SK-N-SH (cell line): ENCODE measurements around the gene OSBPL6. TPM values are rescaled to one million over a fixed set of nuclear protein-coding genes. Genes with fewer than 3 reads are reported as not detected.
"Not testable (repeated sequence)": the region's sequence is repeated elsewhere in the genome, so short reads cannot be mapped to it uniquely, and the experiment has no call there.

ENCODE experiments used
- CTCF ChIA-PET: fragments of 300-600, 350-600 bp; formaldehyde crosslinking; extraction: SDS; loops from one replicate; lab custom pipeline; 2021; lab: Yijun Ruan, JAX
- POLR2A ChIA-PET: fragments of 350-600 bp; sonication (Branson Sonifier 250); formaldehyde crosslinking; extraction: SDS; loops from one replicate; lab custom pipeline; 2020; ENCODE audit warnings: antibody characterized with exemption, inconsistent platforms; lab: Yijun Ruan, JAX
- DNase-seq: peaks from one replicate; pipeline ENCODE4 v3.0.0; 2012
- H2AFZ ChIP-seq: fragments of 200-600 bp; sonication (generic); 2 replicates; pipeline ENCODE4 v1.8.1; 2016; ENCODE audit warnings: antibody characterized with exemption, mild to moderate bottlenecking, low read depth
- H3F3A ChIP-seq: fragments of 200-600 bp; sonication (generic); replicated peaks from 2 replicates; pipeline ENCODE3; 2016; ENCODE audit warnings: antibody characterized with exemption, mild to moderate bottlenecking; ENCODE audit not compliant: insufficient read depth
- H3K27ac ChIP-seq, 2 experiments: fragments of 200-500 bp in 1 of 2; fragments of 200-600 bp in 1 of 2; sonication (Bioruptor generic) in 1 of 2; sonication (generic), shearing (Covaris generic) in 1 of 2; 2 replicates each; pipeline versions ENCODE4 v1.5.1 to v1.6.1; 2014 to 2016; ENCODE audit warnings: low read depth in 2 of 2, inconsistent platforms in 1 of 2, low read length in 1 of 2, mild to moderate bottlenecking in 1 of 2, mixed read lengths in 1 of 2
- H3K27me3 ChIP-seq: fragments of 200-600 bp; sonication (generic), shearing (Covaris generic); 2 replicates; pipeline ENCODE4 v1.6.1; 2016; ENCODE audit warnings: mixed run types; ENCODE audit not compliant: insufficient read depth
- H3K36me3 ChIP-seq, 2 experiments: fragments of 200-500 bp in 1 of 2; fragments of 200-600 bp in 1 of 2; sonication (Bioruptor generic) in 1 of 2; sonication (generic) in 1 of 2; replicated peaks in 1 of 2; 2 replicates each; pipeline versions ENCODE3 to v1.5.1; 2014 to 2016; ENCODE audit warnings: low read length in 1 of 2, mild to moderate bottlenecking in 1 of 2; ENCODE audit not compliant: insufficient read depth in 2 of 2, control insufficient read depth in 1 of 2
- H3K4me1 ChIP-seq, 2 experiments: fragments of 200-500 bp in 1 of 2; fragments of 200-600 bp in 1 of 2; sonication (Bioruptor generic) in 1 of 2; sonication (generic), shearing (Covaris generic) in 1 of 2; 2 replicates each; pipeline versions ENCODE4 v1.5.1 to v1.6.1; 2014 to 2016; ENCODE audit warnings: low read depth in 1 of 2, low read length in 1 of 2, mixed run types in 1 of 2; ENCODE audit not compliant: insufficient read depth in 2 of 2, control insufficient read depth in 1 of 2
- H3K4me2 ChIP-seq: fragments of 200-600 bp; sonication (generic), shearing (Covaris generic); 2 replicates; pipeline ENCODE4 v1.6.1; 2017; ENCODE audit warnings: mixed run types
- H3K4me3 ChIP-seq, 2 experiments: fragments of 200-500 bp in 1 of 2; fragments of 200-600 bp in 1 of 2; sonication (Bioruptor generic) in 1 of 2; sonication (generic), shearing (Covaris generic) in 1 of 2; 2 replicates each; pipeline versions ENCODE4 v1.5.1 to v1.8.1; 2014 to 2016; ENCODE audit warnings: low read depth in 2 of 2, inconsistent platforms in 1 of 2, low read length in 1 of 2, mild to moderate bottlenecking in 1 of 2, mixed read lengths in 1 of 2, moderate library complexity in 1 of 2
- H3K79me2 ChIP-seq: fragments of 200-600 bp; sonication (generic); 2 replicates; pipeline ENCODE4 v1.8.1; 2017; ENCODE audit warnings: mild to moderate bottlenecking; ENCODE audit not compliant: insufficient read depth
- H3K9ac ChIP-seq: fragments of 200-600 bp; sonication (generic); 2 replicates; pipeline ENCODE4 v1.6.1; 2017; ENCODE audit warnings: mixed run types
- H3K9me2 ChIP-seq: fragments of 200-600 bp; sonication (generic); 2 replicates; pipeline ENCODE4 v1.6.1; 2017; ENCODE audit warnings: mixed run types
- H3K9me3 ChIP-seq: fragments of 200-600 bp; sonication (generic); 2 replicates; pipeline ENCODE4 v1.6.1; 2017; ENCODE audit warnings: mixed run types, mild to moderate bottlenecking, moderate library complexity
- H4K20me1 ChIP-seq: fragments of 200-600 bp; sonication (generic); 2 replicates; pipeline ENCODE4 v1.6.1; 2017; ENCODE audit warnings: mild to moderate bottlenecking, mixed run types; ENCODE audit not compliant: insufficient read depth
- ELF1 ChIP-seq: IDR thresholded peaks from 2 replicates; pipeline ENCODE4 v1.4.0; 2012
- MAX ChIP-seq: IDR thresholded peaks from 2 replicates; pipeline ENCODE4 v1.4.0; 2012; ENCODE audit warnings: low read depth
- RAD21 ChIP-seq: IDR thresholded peaks from 2 replicates; pipeline ENCODE4 v1.6.1; 2012; ENCODE audit warnings: mild to moderate bottlenecking, low read length
- RFX5 ChIP-seq: IDR thresholded peaks from 2 replicates; pipeline ENCODE4 v1.6.1; 2012; ENCODE audit warnings: mild to moderate bottlenecking, improper control_type of control experiment, low read length
- RXRA ChIP-seq: IDR thresholded peaks from 2 replicates; pipeline ENCODE4 v1.4.0; 2012; ENCODE audit warnings: low read depth, mild to moderate bottlenecking, borderline replicate concordance
- SMC3 ChIP-seq: IDR thresholded peaks from 2 replicates; pipeline ENCODE4 v1.6.1; 2012; ENCODE audit warnings: low read depth, low read length, improper control_type of control experiment
- WGBS: methylation state at CpG from one replicate; pipeline ENCODE4 v1.1.6; 2017; ENCODE audit warnings: low lambda C conversion rate; 5-methylcytosine and 5-hydroxymethylcytosine counted together
- polyA plus RNA-seq, 3 experiments: library from polyadenylated mRNA; depleted of rRNA; stranded (reverse); fragments of >200 nt; gene quantifications; 2 replicates each; pipeline ENCODE4 v1.2.3, GENCODE V29; 2012

The OSBPL6 gene
- polyA plus RNA-seq, 1 of the 3 experiments (the other 2 are of a cell fraction): 2.7 TPM

- peaks cover 7 to 9% of the 10 kb centered on the region in 2 experiments; a peak in 3 of 4 replicates for H3K4me1 ChIP-seq
- DNase-seq: no peak
- no peaks in the 10 kb centered on the region for H3K9me2 ChIP-seq
- ChIA-PET POLR2A (interaction anchor here (1.1 to 1.5 kb wide), 2 partner anchors 84 to 219 kb away, joined by 4 to 7 read pairs; partner anchors contain the start of gene RBM45), CTCF (interaction anchor here (0.8 to 1.5 kb wide), 8 partner anchors 9 to 129 kb away, joined by 3 to 8 read pairs (median 5); partner anchors contain the start of gene RBM45)
- peak overlapping the region; percentile 88 to 90 for H3K4me3 ChIP-seq
- peaks cover 4% of the 10 kb centered on the region for H3F3A ChIP-seq
- H4K20me1 ChIP-seq: no peaks in the 10 kb centered on the region
- H3K36me3 ChIP-seq: no peaks in the 10 kb centered on the region
- H3K9me3 ChIP-seq: no peaks in the 10 kb centered on the region
- peak overlapping the region; percentile 78 for H3K9ac ChIP-seq
- TF ChIP-seq SMC3 (peak; percentile 11; the same call in 1 of the 2 replicates), RAD21 (no peak)
- H3K27ac ChIP-seq: peak overlapping the region; percentile 60 to 74; a peak in 3 of 4 replicates
- H3K4me2 ChIP-seq: peak overlapping the region; percentile 99
- H3K27me3 ChIP-seq: no peaks in the 10 kb centered on the region
- 27% methylated on average over 14 of the region's 14 CpGs for WGBS
- peak overlapping the region; percentile 93; the same call in 1 of the 2 replicates for H2AFZ ChIP-seq
- H3K79me2 ChIP-seq: peaks cover 29% of the 10 kb centered on the region; the same call in 1 of the 2 replicates
Measured at GRCh38 chr2:178195390-178196166, 1.3 kb downstream of the OSBPL6 start.

GRCh38 chr2:178197791-178198190 lies 3.5 kb downstream of the OSBPL6 start:
- H3K9me3 ChIP-seq: no peaks in the 10 kb centered on the region
- H3K36me3 ChIP-seq: no peaks in the 10 kb centered on the region
- no peak overlapping the region for H3K4me2 ChIP-seq
- no peak overlapping the region for H3K4me3 ChIP-seq
- no peaks in the 10 kb centered on the region for H3K9me2 ChIP-seq
- ChIA-PET POLR2A (no interaction called here), CTCF (no interaction called here)
- H4K20me1 ChIP-seq: no peaks in the 10 kb centered on the region
- H2AFZ ChIP-seq: no peak overlapping the region
- DNase-seq: no peak
- no peaks in the 10 kb centered on the region for H3K27me3 ChIP-seq
- WGBS: 96% methylated on average over 1 of the region's 1 CpG
- H3F3A ChIP-seq: peaks cover 8% of the 10 kb centered on the region
- H3K79me2 ChIP-seq: peaks cover 34% of the 10 kb centered on the region; the same call in 1 of the 2 replicates
- TF ChIP-seq RXRA (no peak), MAX (no peak), RFX5 (no peak), RAD21 (no peak), ELF1 (no peak), SMC3 (no peak)
- H3K4me1 ChIP-seq: peaks cover 7 to 9% of the 10 kb centered on the region in 2 experiments; a peak in 3 of 4 replicates
- H3K9ac ChIP-seq: no peak overlapping the region
- no peak overlapping the region for H3K27ac ChIP-seq

- POLR2A ChIA-PET, H3K4me2 ChIP-seq, H3K9me3 ChIP-seq, H4K20me1 ChIP-seq, H3K4me1 ChIP-seq, H3F3A ChIP-seq, H3K9ac ChIP-seq, DNase-seq, H3K4me3 ChIP-seq, H3K36me3 ChIP-seq, H3K9me2 ChIP-seq, H3K27me3 ChIP-seq, H3K27ac ChIP-seq, H2AFZ ChIP-seq: not testable (repeated sequence)
- peaks cover 34% of the 10 kb centered on the region; the same call in 1 of the 2 replicates for H3K79me2 ChIP-seq
- CTCF ChIA-PET: interaction anchor here (1.6 kb wide), 1 partner anchor 9 kb away, joined by 5 read pairs; no protein-coding TSS in a partner anchor
- 88% methylated on average over 4 of the region's 4 CpGs for WGBS
Measured at GRCh38 chr2:178198441-178198840, 4.1 kb downstream of the OSBPL6 start.
